SKM-1 (cell line): ENCODE results near the gene TARBP2.
A peak's percentile ranks its signal among the peaks of the same experiment; 100 is the strongest.

Source experiments
- DNase-seq: peaks from one replicate; lab custom pipeline; 2025; ENCODE audit not compliant: unreplicated experiment; lab: John Stamatoyannopoulos, UW

Gene TARBP2, protein sequence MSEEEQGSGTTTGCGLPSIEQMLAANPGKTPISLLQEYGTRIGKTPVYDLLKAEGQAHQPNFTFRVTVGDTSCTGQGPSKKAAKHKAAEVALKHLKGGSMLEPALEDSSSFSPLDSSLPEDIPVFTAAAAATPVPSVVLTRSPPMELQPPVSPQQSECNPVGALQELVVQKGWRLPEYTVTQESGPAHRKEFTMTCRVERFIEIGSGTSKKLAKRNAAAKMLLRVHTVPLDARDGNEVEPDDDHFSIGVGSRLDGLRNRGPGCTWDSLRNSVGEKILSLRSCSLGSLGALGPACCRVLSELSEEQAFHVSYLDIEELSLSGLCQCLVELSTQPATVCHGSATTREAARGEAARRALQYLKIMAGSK

DNA sequence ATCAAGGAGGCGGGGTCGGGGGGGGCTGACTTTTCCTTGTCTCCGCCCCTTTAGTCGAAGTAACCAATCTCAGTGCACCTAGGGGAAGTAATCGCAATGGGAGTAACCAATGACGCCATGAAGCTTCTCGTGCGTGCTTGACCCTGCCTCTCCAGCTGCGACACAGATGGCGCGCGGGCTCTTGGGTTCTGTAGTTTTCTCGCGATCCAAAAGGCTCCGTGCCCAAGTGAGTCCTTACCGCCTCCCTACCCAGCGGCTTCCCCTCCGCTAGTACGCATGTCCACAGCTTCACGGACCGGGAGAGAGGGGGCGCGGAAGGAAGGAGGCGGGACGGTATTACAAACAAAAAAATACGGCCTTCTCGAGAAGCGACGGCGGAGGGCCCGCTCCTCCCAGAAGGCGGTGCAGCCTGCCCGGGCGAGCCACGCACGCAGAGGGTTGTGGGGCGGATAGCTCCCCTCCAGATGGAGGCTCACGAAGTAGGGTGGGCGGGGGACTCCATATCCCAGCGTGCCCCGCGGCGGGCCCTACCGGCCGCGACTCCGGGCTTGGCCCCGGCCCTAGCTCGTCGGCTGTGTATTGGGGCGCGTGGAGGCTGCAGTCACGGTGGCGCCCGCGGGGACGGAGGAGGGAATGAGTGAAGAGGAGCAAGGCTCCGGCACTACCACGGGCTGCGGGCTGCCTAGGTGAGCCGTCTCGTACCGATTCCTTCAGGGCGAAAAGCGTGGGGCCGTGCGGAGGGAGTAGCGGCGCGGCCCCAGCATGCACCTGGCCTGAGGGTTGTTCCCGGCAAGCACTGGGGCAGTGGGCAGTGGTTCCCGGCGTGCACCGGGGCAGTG lies at the start of gene TARBP2:
Gene TARBP2 (plus strand): TSS at position 508 of the 839 bp plus-strand sequence. CDS start 126 bp downstream, at position 634.
- peak; percentile 88 for DNase-seq

DNA sequence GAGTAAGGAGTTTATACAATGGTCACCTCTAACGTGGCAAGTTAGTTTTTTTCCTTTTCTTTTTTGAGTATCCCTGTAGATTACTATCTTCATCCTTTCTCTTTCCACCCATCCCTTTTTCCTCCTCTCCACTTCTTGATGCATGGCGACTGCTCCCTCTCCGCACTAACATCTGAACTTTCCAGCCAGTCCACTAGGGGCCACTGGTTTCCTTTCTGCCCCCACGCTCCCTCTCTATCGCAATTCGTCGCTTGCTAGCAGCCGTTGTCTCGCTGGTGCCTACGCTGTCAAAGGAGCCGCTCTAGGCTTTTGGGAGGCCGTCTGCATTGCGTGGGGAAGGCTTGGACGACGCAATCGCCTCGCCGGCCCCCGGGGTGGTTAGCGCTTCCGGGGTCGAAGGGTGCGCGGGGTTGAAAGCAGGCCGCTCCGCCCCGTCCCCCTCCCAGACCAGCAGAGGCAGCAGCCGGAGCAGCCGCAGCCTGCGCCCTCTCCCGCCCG lies 49.4 kb upstream of the TARBP2 start, which contains the start of gene PCBP2:
Gene PCBP2 (plus strand): TSS at position 442 of the 498 bp plus-strand sequence. CDS start 2,699 bp downstream, outside the sequence.
- peak; percentile 82 for DNase-seq

DNA sequence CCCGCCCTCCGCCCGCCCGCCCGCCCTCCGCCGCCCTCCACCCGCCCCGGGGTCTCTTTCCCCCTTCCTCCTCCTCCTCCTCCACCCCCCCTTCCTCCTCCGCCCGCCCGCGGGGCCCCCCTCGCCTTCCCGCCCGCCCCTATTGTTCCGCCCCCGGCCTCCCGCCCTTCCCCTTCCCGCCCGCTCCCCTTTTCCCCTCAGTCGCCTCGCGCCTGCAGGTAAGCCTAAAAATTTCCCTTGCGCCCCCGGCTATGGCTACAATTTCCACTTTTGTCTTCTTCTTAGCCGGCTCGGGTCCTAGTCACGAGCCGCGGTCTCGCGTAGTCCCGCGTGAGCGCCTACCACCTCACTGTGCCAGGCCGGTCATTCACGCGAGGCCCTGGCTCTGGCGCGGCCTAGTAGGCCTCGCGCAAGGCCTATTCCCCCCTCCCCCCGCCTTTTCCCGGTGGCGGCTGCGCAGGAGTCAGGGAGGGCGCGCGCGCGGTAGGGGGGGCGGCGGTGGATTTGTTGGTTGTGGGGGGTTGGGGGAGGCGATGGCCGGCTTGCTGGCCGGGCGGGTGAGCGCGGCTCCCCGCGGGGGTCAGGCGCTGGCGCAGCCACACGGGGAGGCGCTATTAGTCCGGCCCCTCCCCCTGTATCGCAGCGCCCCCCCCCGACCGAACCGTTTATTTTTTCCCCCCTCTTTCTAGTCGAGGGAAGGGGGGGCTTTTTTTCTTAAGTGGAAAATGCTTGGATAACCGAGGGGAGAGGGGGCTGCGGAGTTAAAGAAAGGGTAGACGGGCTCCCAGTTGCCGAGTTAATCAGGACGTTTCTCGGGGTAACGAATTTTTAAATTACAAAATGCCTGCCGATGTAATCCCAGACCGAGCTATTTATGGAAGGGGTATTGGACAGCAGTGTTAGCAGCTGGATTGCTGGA lies 48.7 kb upstream of the TARBP2 start:
- no peak for DNase-seq

DNA sequence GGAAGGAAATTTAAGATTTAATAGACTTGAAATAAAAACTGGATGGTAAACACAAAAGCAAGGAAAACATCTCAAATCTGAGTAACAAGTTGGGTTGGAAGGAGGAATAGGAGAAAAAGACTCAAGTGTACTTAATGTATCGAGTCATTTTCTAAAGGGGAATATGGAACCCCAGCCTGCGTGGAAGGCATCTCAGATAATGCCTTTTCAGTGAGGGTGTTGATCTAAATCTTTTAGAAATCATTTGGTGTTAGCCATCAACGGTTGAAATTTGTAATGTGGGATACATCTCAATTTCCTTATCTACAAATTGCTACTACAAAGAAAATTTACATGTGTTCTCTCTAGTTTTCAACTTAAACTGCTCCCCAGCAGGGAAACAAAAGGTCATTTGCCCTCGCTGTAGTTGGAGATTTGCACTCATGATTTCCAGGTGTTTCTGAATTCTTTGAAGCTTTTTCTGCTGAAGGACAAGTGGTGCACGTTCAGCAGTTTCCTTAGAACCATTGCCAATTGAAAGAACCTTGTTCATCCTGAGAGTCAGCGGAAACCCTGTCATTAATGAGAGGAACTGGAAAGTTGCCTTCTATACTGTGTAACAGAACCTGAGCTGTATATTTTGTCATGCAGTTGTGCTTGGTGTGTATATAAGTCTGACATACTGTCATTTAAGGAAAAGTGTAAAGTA lies 47.0 kb upstream of the TARBP2 start:
- no peak for DNase-seq

DNA sequence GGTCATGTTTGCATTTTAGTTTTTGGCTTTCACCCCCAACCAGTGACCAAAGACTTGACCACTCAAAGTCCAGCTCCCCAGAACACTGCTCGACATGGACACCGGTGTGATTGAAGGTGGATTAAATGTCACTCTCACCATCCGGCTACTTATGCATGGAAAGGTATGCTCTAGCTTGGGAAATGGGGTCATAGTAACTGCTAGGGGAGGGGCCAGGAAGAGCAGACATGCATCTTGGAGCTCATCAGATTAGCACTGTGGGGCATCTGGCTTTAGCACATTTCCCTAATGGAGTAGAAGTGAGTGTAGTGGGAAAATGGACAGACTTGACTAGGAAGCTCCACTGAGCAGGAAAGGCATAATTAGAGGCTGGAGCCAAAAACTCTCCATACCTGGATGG lies 46.4 kb upstream of the TARBP2 start:
- no peak for DNase-seq

DNA sequence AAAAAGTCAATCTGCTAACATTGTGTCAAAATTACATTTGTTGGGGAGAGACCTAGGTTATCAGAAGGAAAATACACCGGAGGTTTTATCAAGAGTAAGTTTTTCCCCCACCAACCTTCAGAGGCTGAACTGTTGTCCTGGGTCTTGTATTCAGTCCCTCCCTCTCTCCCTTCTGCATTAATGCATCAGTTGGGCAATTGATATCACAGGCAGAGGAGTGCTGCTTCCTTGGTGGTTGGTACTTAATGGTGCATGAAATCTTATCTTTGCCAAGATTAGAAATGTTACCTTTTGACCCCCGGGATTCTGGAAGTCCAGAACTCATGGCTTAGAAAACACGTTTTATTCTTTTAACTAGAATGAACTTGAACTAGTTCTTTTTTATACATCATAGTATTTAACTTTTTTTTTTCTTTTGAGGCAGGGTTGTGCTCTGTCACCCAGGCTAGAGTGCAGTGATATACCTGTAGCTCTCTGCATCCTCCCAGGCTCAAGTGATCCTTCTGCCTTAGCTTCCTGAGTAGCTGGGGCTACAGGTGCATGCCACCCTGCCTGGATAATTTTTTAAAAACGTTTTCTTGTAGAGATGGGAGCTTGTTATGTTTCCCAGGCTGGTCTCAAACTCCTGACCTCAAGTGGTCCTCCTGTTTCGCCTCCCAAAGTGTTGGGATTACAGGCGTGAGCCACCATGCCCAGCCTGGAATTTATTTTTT lies 44.3 kb upstream of the TARBP2 start:
- no peak for DNase-seq

DNA sequence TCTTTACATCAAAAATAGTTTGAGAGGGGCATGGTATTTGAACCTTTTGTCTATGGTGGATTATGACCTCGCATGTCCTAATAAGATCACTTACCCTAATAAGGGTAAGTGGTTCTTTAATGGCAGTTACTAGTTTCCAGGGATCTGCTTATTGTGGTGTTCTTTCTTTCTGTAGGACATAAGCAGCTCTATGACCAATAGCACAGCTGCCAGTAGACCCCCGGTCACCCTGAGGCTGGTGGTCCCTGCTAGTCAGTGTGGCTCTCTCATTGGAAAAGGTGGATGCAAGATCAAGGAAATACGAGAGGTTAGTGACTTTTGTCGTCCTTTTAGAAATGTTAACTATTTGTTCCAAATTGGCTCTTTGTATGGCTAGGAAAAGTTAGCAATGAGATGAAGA lies 42.0 kb upstream of the TARBP2 start:
- DNase-seq: no peak

DNA sequence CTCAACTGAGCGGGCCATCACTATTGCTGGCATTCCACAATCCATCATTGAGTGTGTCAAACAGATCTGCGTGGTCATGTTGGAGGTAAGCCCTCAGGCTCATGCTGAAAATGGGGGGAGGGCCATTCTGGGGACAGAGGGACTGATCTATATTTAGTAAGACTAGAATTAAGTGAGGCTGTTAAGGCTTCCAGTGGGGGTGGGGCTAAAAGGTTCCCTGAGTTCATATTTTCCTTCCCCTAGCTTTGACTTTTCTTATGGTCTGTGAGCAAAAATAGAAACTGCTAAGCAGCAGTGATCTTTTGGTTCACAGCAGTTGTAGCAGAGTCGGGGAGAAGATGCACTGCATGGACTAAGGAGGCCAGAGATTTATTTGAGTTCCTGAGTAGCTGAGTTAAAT lies 40.0 kb upstream of the TARBP2 start:
- no peak for DNase-seq

DNA sequence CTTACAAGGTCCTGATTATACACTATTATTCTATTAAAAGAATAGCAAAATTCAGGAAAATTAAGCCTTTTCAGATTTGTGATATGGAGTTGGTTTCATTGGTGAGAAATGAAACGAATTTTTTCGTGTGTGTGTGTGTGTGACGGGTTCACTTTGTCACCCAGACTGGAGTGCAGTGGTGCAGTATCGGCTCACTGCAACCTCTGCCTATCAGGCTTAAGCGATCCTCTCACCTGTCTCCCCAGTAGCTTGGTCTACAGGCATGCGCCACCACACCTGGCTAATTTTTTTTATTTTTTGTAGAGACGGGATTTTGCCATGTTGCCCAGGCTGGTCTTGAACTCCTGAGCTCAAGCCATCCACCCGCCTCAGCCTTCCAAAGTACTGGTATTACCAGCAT lies 39.5 kb upstream of the TARBP2 start:
- DNase-seq: no peak

DNA sequence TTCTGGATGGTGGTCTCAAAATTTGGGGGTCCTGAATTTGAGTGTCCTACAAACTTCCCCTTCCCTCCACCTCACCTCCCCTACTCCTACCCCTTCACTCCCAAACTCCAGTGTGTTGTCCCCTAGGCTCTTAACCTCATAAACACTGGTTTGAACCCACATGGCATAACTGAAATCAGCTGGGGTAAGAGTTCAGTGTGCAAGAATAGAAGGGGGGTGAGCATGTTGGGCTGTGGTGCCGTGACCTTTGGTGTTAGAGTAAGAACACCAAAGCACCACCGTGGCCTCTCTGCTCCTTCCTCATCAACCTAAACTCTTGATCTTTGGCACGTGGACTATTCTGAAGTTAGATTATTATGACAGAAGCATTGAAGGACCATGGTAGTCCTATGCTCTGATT lies 38.1 kb upstream of the TARBP2 start:
- DNase-seq: no peak

DNA sequence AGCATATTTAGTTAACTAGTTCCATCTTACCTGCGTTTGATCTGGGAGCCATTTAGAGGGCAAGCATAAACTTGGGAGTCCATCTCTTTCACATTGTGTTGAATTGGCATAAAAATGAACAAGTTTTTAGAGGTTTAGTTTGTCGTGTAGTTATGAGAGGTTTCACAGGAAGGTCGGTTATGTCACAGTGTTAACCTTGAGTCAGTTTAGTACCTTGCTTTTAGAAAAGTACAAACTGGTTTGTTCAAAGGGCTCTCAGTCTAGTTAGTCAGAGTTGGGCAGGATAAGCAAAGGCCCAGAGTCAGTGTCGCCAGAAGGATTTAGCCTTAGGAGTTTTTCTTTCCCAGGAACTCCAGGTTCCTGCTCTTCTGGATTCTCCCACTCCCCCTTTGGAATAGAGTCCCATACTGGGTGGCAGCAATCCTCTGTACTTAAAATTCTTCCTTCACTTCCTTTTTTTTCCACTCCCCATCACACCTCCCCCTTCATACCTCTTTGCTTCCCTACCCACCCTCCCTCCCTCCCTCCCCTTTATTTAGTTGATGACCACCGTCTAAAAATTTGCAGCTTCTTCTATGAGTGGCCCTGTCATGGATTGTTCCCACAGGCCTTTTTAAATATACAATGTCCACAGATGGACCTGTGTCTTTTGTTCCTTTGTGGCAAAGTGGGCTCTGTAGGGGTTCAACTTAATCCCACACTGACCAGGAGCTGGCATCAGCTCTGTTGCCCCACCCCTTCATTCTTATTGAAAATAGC lies 37.1 kb upstream of the TARBP2 start:
- DNase-seq: no peak

DNA sequence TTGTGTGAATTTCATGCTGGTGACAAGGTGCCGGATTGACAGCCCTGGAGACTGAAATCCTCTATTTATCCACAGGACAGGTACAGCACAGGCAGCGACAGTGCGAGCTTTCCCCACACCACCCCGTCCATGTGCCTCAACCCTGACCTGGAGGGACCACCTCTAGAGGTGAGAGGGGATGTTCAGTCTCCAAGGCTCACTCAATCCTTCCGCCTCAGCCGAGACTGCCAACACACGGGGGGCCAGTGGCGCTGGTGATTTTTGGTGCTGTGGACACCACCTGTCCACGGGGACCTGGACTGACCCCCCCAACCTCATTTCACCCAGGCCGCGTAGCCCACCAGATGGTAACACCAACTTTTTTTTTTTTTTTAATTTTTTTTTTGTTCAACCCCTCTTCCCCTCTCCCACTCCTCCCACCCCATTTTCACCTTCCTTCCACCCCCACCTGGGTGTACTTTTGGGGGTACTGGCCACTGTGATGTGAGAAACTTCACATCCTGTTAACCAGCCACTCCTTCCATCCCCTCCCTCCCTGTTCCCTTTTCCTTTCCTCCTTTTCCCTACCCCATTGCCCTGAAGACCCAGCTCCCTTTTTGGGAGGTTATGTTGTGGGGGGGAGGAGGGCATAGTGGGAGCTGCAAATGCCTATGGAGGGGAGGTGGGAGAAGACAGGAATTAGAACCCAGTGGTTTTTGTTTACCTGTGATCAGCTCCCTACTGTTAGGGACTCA lies 36.2 kb upstream of the TARBP2 start:
- no peak for DNase-seq

DNA sequence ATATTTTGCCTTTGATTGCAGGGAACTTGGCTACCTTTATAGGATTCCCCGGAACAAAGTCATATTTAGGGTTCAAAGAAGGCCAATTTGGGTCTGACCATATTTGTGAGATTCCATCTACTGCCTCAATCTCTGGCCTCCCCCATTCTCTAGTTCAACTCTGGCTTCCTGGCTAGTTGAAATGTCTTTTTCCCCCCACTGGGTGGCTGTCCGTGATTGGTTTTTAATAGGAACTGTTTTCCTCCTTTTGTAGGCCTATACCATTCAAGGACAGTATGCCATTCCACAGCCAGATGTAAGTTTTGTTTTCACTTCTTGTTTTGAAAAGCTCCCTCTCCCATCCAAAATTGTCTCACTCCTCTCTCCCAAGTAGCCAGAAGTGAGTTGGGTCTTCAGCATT lies 35.4 kb upstream of the TARBP2 start:
- DNase-seq: no peak

DNA sequence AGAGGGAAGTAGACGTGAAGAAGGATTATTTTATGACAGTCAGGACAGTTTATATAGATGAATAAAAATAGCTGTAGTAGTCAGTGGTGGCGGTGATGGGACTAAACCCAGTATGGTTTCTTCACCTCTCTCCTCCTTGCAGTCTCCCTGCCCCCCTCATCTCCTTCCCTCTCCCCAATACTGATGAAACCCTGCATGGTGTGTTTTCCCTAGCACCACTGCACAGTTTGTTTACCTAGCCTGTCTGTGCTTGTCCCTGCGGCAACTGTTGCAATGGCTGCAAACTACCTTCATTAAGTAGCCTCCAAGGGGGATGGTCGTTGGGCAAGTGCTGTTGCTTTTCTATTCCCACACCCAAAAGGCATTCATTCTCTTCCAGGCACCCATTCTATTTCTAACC lies 34.4 kb upstream of the TARBP2 start:
- DNase-seq: no peak

DNA sequence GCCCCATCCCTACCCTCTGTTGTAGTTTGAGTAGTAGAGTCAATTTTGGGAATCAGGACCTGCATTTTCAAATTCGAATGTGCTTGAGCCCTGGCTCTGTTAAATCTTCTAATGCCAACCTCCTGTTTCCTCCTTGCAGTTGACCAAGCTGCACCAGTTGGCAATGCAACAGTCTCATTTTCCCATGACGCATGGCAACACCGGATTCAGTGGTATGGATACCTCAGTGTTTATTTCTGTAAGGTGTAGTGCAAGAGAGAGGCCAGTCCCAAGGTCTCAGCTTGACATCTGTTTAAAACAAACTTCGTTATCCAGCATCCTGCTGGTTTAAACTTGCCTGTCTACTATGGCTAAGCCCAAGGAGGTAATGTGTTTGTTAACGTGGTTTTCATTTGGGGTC lies 34.0 kb upstream of the TARBP2 start:
- no peak for DNase-seq

DNA sequence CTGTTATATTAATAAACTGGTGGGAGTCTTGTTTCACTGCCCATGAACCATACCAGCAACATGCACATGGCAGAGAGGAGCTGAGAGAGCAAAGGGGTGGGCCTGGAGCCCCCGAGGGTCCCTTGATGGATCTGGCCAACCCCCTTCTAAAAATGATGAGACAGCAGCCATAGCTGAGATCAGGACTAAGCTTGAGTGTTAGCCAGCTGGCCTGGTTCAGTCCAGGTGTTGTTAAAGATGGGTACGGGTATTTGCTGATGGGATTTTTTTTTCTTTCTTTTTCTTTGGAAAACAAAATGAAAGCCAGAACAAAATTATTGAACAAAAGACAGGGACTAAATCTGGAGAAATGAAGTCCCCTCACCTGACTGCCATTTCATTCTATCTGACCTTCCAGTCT lies 33.2 kb upstream of the TARBP2 start:
- no peak for DNase-seq

DNA sequence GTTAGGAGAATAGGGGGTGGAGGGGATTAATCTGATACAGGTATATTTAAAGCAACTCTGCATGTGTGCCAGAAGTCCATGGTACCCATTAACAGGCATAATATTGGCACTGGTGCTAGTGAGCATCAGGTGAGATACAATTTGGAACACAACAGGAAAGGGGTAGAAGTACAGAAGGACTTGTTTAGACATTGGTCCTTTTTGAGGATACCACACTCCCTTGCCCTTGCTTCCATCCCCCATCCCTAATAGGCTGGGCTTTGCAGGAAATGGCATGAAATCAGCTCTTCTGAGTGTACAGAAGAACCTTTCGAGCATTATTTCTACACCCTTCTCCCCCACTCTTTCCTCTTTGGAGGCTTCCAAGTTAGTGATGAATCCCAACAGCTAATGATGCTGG lies 32.8 kb upstream of the TARBP2 start:
- DNase-seq: no peak

DNA sequence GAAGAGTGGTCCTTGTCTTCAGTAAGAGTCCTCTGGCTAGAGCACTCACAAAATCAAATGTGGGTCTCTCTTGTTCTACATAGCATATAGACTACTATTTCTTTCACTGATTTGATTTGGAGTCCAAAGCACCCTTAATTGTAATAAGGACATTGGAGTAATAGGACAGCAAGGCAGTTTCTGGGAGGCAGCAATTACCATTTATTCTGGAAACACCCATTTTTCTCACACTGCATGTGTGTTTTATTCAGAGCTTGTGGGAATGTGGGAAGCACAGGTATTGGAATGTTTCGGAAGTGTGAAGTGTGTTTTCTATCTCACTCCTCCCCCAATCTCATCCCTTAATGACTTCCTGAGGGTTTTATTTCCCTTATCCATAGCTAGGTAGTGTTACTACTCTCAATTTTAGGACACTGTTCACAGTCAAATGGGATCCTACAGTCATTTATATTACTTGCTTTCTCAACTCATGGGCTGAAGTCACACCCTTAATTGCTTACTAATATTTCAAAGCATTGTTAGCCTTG lies 29.0 kb upstream of the TARBP2 start:
- no peak for DNase-seq
